Measurements from ENCODE around the gene SLC12A6.
"Not testable (repeated sequence)": the region's sequence is repeated elsewhere in the genome, so short reads cannot be mapped to it uniquely, and the experiment has no call there.

The SLC12A6 gene

GRCh38 chr15:34357653-34358052 lies 20.1 kb upstream of the SLC12A6 start:
- TF ChIP-seq SUZ12 (IDR thresholded peaks at IDR 0.05; ENCODE audit: extremely low read depth, insufficient read depth, insufficient read length) (no peak), YY1 (IDR thresholded peaks at IDR 0.05; ENCODE audit: insufficient read depth, insufficient read length) (no peak), ZNF274 (IDR thresholded peaks at IDR 0.05; ENCODE audit: low read depth, low read length) (no peak)
- Histone ChIP-seq H3K4me3 (ENCODE audit: insufficient read length, low read depth) (no peak overlapping the region), H3K9ac (ENCODE audit: insufficient read length, low read depth) (no peak overlapping the region), H3K36me3 (ENCODE audit: insufficient read depth, insufficient read length, low read length) (peaks cover 74% of the 10 kb centered on the region), H3K4me1 (ENCODE audit: insufficient read depth, insufficient read length) (peaks cover 2% of the 10 kb centered on the region), H3K27me3 (ENCODE audit: insufficient read depth, insufficient read length) (no peaks in the 10 kb centered on the region), H3K9me3 (ENCODE audit: insufficient read depth, low read length) (no peaks in the 10 kb centered on the region)
- no peak for DNase-seq (ENCODE audit: low read depth, low spot score)

- no peaks in the 10 kb centered on the region for H3K9me3 ChIP-seq (ENCODE audit: insufficient read depth, low read length)
- no peaks in the 10 kb centered on the region for H3K27me3 ChIP-seq (ENCODE audit: insufficient read depth, insufficient read length)
- no peak overlapping the region for H3K4me3 ChIP-seq (ENCODE audit: insufficient read length, low read depth)
- H3K36me3 ChIP-seq (ENCODE audit: insufficient read depth, insufficient read length, low read length): peaks cover 54% of the 10 kb centered on the region
- peaks cover 2% of the 10 kb centered on the region for H3K4me1 ChIP-seq (ENCODE audit: insufficient read depth, insufficient read length)
- DNase-seq (ENCODE audit: low read depth, low spot score): no peak
- H3K9ac ChIP-seq (ENCODE audit: insufficient read length, low read depth): no peak overlapping the region
- TF ChIP-seq SUZ12 (IDR thresholded peaks at IDR 0.05; ENCODE audit: extremely low read depth, insufficient read depth, insufficient read length) (no peak), YY1 (IDR thresholded peaks at IDR 0.05; ENCODE audit: insufficient read depth, insufficient read length) (no peak), ZNF274 (IDR thresholded peaks at IDR 0.05; ENCODE audit: low read depth, low read length) (no peak)
Observed at GRCh38 chr15:34355241-34355640, 17.7 kb upstream of the SLC12A6 start.

GRCh38 chr15:34354286-34354685 lies 16.7 kb upstream of the SLC12A6 start:
- H3K36me3 ChIP-seq (ENCODE audit: insufficient read depth, insufficient read length, low read length): peaks cover 47% of the 10 kb centered on the region

DNA sequence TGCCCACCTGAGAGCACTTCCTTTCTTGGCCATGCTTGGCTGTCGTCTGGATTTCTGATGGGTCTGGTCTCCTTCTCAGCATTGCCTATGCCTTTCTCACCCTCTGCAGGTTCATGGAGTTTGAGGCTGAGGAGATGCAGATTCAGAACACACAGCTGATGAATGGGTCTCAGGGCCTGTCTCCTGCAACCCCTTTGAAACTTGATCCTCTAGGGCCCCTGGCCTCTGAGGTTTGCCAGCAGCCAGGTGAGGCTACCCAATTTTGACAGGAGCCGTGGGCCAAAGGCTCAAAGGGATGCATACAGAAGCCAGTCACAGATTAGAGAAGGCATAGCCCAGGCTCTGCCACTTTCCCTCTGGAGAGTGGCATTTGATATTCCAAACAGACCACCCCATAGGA lies 16.0 kb upstream of the SLC12A6 start:
- no peak overlapping the region for H3K9ac ChIP-seq (ENCODE audit: insufficient read length, low read depth)
- TF ChIP-seq YY1 (IDR thresholded peaks at IDR 0.05; ENCODE audit: insufficient read depth, insufficient read length) (no peak), ZNF274 (IDR thresholded peaks at IDR 0.05; ENCODE audit: low read depth, low read length) (no peak), SUZ12 (IDR thresholded peaks at IDR 0.05; ENCODE audit: extremely low read depth, insufficient read depth, insufficient read length) (no peak)
- DNase-seq (ENCODE audit: low read depth, low spot score): no peak
- H3K9me3 ChIP-seq (ENCODE audit: insufficient read depth, low read length): no peaks in the 10 kb centered on the region
- peaks cover 41% of the 10 kb centered on the region for H3K36me3 ChIP-seq (ENCODE audit: insufficient read depth, insufficient read length, low read length)
- H3K4me1 ChIP-seq (ENCODE audit: insufficient read depth, insufficient read length): peaks cover 2% of the 10 kb centered on the region
- no peaks in the 10 kb centered on the region for H3K27me3 ChIP-seq (ENCODE audit: insufficient read depth, insufficient read length)
- H3K4me3 ChIP-seq (ENCODE audit: insufficient read length, low read depth): no peak overlapping the region

More at GRCh38 chr15:34354286-34354685, 16.7 kb upstream of the SLC12A6 start:
- no peak for TF ChIP-seq ZNF274 (IDR thresholded peaks at IDR 0.05; ENCODE audit: low read depth, low read length)
- TF ChIP-seq SUZ12 (IDR thresholded peaks at IDR 0.05; ENCODE audit: extremely low read depth, insufficient read depth, insufficient read length): no peak
- no peak for TF ChIP-seq YY1 (IDR thresholded peaks at IDR 0.05; ENCODE audit: insufficient read depth, insufficient read length)
- Histone ChIP-seq H3K4me1 (ENCODE audit: insufficient read depth, insufficient read length) (peaks cover 2% of the 10 kb centered on the region), H3K9me3 (ENCODE audit: insufficient read depth, low read length) (no peaks in the 10 kb centered on the region), H3K4me3 (ENCODE audit: insufficient read length, low read depth) (no peak overlapping the region), H3K27me3 (ENCODE audit: insufficient read depth, insufficient read length) (no peaks in the 10 kb centered on the region), H3K9ac (ENCODE audit: insufficient read length, low read depth) (no peak overlapping the region)
- no peak for DNase-seq (ENCODE audit: low read depth, low spot score)

GRCh38 chr15:34352996-34353395 lies 15.4 kb upstream of the SLC12A6 start:
- H3K36me3 ChIP-seq (ENCODE audit: insufficient read depth, insufficient read length, low read length): peaks cover 35% of the 10 kb centered on the region
- H3K27me3 ChIP-seq (ENCODE audit: insufficient read depth, insufficient read length); H3K4me3 ChIP-seq (ENCODE audit: insufficient read length, low read depth); H3K9me3 ChIP-seq (ENCODE audit: insufficient read depth, low read length); H3K9ac ChIP-seq (ENCODE audit: insufficient read length, low read depth); DNase-seq (ENCODE audit: low read depth, low spot score); H3K4me1 ChIP-seq (ENCODE audit: insufficient read depth, insufficient read length): not testable (repeated sequence)

GRCh38 chr15:34349769-34350168 lies 12.2 kb upstream of the SLC12A6 start:
- DNase-seq (ENCODE audit: low read depth, low spot score): no peak
- Histone ChIP-seq H3K4me1 (ENCODE audit: insufficient read depth, insufficient read length) (peaks cover 2% of the 10 kb centered on the region), H3K27me3 (ENCODE audit: insufficient read depth, insufficient read length) (no peaks in the 10 kb centered on the region), H3K9me3 (ENCODE audit: insufficient read depth, low read length) (no peaks in the 10 kb centered on the region), H3K36me3 (ENCODE audit: insufficient read depth, insufficient read length, low read length) (peaks cover 10% of the 10 kb centered on the region), H3K4me3 (ENCODE audit: insufficient read length, low read depth) (no peak overlapping the region), H3K9ac (ENCODE audit: insufficient read length, low read depth) (no peak overlapping the region)
- TF ChIP-seq YY1 (IDR thresholded peaks at IDR 0.05; ENCODE audit: insufficient read depth, insufficient read length) (no peak), SUZ12 (IDR thresholded peaks at IDR 0.05; ENCODE audit: extremely low read depth, insufficient read depth, insufficient read length) (no peak), ZNF274 (IDR thresholded peaks at IDR 0.05; ENCODE audit: low read depth, low read length) (no peak)

DNA sequence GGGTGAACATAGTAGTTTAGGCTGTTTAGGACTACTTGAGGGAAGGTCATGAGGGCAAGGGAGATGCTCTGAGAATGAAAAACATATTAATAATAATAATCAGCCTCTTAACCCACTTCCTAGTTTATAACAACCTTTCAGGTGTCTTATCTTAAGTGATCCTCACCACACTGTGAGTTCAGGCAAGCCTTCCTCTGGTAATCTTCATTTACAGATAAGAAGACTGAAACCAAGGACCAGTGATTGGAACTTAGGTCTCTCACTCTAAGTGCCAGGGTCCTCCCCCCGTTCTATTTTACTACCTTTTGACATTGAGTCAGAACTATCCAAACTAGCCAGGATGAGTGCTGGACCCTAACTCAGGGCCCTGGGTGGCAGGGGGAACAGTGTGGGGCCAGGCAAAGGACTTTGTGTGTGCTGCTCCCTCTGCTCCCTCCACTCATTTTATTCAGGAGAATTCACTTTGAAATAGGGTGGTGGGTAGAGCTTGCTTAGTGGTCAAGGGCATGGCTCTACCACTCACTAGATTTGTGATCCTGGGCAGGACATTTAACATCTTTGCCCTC lies 11.2 kb upstream of the SLC12A6 start:
- H3K36me3 ChIP-seq (ENCODE audit: insufficient read depth, insufficient read length, low read length): peaks cover 4% of the 10 kb centered on the region

More for the DNA sequence above, 11.2 kb upstream of the SLC12A6 start:
- Histone ChIP-seq H3K4me3 (ENCODE audit: insufficient read length, low read depth) (no peak overlapping the region), H3K4me1 (ENCODE audit: insufficient read depth, insufficient read length) (peaks cover 2% of the 10 kb centered on the region), H3K9ac (ENCODE audit: insufficient read length, low read depth) (no peak overlapping the region), H3K27me3 (ENCODE audit: insufficient read depth, insufficient read length) (no peaks in the 10 kb centered on the region), H3K9me3 (ENCODE audit: insufficient read depth, low read length) (no peaks in the 10 kb centered on the region)
- TF ChIP-seq ZNF274 (IDR thresholded peaks at IDR 0.05; ENCODE audit: low read depth, low read length) (no peak), YY1 (IDR thresholded peaks at IDR 0.05; ENCODE audit: insufficient read depth, insufficient read length) (no peak), SUZ12 (IDR thresholded peaks at IDR 0.05; ENCODE audit: extremely low read depth, insufficient read depth, insufficient read length) (no peak)
- no peak for DNase-seq (ENCODE audit: low read depth, low spot score)
